Stimulated activated CD8-positive, alpha-beta memory T cell treated with anti-CD3 and anti-CD28 coated beads, Interleukin-2, amount 100 ng/mL, for 1 hour (primary cell): ENCODE results near the gene ZCCHC7.

Experiments used
- DNase-seq, 2 donors: peaks; one replicate each; pipeline ENCODE4 v3.0.0-alpha.2; 2020; ENCODE audit warnings: low read depth in 2 of 2

The ZCCHC7 gene

DNA sequence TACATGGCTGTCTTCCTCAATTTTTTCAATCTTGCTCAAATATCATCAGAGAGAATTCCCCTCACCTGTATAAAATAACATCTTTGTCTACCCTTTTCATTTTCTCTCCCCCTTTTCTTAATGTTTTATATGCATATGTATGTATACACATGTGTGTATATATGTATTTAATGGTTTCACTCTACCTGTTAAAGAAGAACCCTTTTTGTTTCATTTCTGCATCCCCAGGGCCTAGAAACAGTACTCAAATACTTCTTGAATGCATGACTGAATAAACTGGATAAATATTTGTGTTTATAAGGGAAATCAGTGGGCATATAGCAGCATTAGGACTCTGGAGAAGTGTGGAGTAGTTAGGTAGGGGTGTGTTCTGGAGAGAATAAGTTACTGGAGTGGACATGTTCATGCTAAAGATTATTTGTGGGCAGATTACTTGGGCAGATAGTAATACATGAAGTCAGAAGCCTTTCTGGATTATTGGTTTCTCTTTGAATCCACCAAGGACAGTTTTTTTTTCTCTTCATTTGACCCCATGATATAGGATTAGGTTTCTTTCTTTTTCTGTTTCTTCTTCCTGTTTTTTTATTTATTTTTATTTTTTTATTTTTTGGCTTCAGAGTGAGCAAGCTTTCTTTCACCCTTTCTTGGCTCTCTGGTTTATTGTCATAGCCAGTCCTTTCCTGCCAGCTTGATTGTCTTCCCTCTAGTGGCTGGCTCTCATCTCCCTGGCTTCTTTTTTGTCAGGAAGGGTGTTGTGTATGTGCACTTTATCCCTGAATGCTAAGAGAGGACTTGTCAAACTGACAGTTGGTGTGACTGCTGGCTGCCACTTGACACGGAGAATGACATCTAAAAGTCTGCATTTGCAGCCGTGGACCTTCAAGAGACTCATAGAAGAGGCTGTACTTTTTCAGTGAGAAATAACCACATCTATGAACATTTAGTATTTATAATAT lies 89.3 kb downstream of the ZCCHC7 start:
- DNase-seq = no peak

DNA sequence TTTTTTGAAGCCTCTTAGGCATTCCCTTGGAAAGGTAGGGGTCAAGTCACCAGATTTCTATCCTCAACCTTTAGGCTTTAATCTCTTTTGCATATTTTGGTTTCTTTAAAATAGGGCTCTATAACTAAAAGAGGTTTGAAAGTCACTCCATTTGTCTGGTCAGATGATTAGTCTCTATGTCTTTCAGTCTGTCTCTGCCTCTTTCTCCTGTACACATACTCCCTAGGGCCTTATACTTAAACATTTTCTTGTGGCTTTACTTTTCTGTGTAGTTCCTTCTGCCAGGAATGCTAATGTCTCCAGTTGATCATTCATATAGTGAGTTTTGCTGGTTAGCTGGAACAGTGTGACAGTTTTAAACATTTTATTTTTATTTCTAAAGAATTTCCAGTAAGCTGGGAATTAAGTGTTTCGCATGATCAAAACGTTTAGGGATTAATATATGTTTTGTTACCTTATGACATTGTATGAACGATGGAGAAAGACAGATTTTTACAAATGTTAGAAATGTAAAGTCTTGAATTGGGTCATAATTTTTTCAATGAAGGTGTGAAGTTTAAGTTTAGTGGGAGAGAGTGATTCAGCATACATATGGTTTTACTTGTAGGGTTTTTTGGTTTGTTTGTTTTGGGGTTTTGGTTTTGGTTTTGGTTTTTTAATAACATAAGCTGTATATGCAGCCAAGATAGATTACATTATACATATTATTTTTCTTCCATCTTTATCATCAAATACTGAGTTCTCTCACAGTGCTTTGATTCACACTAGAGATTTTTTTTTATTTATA lies 90.6 kb downstream of the ZCCHC7 start:
- DNase-seq = no peak

DNA sequence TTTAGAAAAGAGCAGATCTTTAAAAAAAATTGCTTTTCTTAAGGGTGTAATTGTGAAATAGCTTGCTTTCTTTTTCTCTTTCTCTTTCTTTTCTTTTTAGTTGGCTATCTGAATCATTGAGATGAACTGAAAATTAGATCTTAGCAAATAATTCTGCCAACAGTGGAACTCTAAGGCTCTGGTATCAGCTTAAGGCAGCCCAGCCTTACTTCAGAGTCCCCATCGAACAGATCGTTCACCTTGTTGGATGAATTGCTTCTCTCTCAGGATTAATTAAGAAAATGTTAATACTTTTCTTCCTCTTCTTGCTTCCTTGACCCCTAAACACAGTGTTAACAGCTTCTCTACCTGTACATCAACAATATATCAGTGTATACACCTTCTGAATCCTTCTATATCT lies 92.1 kb downstream of the ZCCHC7 start:
- no peak for DNase-seq

DNA sequence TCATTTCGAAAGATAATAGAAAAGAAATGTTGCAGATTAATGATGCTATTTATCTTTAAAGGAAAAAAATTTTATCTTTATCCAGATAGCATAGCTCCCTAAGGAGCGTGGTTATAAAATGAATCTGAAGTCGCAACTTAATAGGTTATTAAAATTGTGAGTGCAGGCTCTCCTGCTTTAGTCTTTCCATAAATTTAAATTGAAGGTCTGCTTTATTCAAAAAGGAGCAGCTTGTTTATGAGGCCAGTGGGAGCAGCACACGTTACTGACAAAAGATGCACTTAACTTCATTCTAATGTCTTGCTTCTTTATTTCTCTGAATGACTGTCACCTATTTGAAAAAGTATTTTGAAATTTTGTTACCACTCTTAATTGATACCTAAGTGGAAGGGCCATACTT lies 95.0 kb downstream of the ZCCHC7 start:
- no peak for DNase-seq

DNA sequence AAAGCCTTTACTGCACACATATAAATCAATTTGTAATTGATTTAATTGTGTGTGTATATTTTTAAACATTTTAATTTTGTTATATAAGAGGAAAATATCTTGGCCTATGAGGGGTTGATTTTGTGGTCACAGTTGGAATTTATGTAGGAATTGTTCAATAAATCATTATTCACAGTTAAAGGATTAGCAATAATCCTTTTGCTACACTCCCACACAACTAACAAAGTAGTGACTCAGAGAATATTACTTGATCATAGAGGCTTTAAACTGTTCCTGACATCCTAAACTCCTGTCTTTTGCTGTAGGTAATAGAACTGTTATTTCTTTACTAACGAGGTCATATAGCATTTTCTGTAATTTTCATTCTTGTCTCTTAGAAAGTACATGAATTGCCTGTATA lies 95.5 kb downstream of the ZCCHC7 start:
- DNase-seq = no peak

DNA sequence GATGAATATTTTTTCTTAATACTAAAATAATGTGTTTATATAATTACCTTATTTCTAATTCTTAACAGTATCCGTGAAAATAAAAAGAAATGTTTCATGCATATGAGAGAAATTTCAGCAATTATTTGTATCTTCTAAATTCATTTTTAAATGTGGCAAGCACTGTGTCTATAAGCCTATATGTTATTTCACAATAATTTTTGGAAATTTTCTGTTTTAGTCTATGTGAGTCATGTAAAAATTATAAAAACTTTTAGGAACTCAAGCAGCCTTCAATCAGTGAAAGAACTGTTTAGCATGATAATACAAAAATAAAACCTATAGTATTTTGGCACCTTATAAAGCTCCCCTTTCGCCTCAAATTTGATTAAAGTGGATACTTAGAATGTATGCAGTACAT lies 96.8 kb downstream of the ZCCHC7 start:
- no peak for DNase-seq

DNA sequence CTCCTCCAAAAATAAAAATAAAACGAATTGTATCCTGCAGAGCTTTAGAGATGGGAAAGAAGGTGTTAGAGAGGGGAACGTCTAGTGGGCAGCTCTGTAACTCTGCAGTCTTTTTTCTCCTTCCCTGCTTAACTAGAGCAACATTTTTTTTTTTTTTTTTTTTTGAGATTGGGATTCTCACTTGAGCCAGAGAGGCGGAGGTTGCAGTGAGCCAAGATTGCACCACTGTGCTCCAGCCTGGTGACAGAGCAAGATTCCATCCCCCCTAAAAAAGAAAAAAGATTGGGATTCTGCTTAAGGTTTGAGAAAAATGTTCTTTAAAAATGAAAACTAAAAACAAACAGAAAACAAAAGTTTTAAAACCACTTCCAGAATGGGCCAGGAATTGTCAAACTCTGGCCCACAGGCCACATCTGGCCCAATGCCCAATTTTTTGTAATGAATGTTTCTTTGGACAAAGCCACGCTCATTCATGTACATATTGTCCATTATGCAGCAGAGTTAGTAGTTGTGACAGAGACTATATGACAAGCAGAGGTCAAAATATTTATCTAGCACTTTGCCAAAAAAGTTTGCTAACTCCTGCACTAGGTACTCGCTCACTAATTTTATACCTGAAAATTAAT lies 98.5 kb downstream of the ZCCHC7 start:
- no peak for DNase-seq

DNA sequence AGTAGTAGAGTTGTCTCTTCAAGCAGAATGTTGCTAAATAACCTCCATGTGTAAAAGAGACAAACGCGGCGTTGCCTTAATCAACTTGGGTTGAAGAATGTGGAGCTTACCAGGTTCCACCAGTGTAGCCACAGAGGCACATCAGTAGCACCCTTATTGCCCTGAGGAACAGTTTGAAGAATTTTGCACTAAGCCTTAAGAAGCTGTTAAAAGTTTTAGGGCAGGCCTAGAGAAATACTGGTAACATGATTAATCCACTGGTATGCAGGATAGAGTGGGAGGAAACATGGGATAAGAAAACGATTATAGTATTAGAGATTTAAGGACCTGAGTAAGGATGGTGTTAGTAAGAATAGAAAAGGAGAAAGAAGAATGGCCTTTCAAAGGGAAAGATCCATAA lies 100.6 kb downstream of the ZCCHC7 start:
- no peak for DNase-seq

DNA sequence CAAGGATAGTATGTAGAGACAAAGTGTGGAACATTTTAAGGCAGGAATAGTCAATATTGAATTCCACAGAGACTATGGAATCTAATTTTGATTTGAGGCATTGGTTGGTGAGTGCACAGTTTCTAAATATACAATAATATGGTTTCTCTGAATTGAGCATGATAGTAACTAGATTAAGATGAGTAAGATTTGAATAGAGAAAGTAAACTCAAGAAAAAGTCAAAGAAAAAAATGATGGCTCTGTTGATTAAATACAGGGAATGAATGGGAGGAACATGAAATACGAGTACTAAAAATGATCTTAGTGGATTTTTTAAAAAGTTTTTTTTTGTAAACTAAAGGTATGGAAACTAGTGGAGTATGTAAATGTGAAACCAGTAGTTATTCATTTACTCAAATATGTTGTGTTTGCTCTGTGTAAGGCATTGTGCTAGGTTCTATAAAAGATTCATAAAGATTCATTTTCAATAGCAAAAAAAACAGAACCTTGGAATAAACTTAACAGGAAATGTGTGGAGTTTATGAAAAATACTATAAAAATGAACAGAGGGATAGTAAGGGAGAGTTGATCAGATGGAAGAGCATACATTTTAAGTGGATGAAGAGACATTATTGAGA lies 101.2 kb downstream of the ZCCHC7 start:
- no peak for DNase-seq

DNA sequence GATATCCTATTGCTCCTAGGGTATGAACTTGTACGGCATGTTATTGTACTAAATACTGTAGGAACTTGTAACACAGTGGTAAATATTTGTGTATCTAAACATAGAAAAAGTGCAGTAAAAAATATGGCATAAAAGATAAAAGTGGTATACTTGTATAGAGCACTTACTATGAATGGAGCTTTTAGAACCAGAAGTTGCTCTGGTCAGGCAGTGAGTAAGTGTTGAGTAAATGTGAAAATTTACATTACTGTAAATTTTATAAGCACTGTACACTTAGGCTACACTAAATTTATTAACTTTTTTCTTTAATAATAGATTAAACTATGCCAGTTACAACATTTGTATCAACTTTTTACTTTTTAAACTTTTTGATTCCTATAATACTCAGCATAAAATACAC lies 109.1 kb downstream of the ZCCHC7 start:
- no peak for DNase-seq

DNA sequence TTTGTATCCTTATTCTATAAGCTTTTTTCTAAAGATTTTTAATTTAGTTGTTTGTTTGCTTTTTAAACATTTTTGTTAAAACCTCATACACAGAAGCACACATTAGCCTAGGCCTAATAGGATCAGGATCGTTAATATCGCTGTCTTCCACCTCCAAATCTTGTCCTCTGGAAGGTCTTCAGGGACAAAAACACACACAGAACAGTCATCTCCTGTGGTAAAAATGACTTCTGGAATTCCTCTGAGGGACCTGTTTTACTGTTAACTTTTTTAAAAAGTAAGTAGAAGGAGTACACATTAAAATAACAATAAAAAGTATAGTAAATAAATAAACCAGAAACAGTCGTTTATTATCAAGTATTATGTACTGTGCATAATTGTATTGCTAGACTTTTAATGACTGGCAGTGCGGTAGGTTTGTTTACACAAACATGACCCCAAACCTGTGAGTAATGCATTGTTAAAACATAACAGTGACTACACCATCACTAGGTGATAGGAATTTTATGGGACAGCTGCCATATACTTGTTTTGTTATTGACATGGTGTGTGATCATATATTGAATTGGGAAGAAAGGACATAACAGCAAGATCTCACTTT lies 109.6 kb downstream of the ZCCHC7 start:
- DNase-seq = no peak

DNA sequence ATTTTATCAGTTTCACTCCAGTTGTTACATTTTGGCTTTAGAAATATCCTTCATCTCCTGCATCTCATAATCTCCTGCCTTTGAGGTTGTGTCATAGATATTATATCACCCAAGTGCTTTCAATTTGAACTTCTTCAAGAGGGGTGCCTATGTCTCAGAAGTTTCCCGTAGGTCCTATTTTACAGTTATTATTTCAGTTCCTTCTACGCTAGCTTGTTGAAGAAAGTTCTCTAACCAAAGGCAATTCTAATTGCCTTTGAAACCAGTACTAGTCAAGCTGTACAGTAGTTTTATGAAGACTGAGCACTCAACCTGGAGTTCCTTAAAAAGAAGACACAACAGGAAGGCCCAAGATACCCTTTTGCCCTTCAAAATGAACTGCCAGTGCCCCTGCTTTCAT lies 116.4 kb downstream of the ZCCHC7 start:
- no peak for DNase-seq

DNA sequence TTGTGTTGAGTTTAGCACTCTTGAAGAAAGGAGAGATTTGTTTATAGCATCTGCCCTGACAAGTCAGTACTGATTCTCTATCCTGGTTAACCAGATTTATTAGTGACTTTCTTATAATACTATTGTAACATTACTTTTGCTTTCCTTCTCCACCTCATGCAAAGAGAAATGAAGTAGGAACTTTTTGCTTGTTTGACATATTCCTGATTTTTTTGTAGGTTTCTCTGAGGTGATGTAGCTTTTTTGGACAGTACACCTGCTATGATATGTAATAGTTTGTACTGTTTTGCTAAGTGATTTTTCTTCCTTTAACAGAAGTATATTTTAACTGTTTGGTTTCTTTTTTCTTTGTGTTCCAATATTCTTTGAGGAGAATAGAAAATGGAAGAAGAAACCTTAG lies 117.7 kb downstream of the ZCCHC7 start:
- DNase-seq = no peak

DNA sequence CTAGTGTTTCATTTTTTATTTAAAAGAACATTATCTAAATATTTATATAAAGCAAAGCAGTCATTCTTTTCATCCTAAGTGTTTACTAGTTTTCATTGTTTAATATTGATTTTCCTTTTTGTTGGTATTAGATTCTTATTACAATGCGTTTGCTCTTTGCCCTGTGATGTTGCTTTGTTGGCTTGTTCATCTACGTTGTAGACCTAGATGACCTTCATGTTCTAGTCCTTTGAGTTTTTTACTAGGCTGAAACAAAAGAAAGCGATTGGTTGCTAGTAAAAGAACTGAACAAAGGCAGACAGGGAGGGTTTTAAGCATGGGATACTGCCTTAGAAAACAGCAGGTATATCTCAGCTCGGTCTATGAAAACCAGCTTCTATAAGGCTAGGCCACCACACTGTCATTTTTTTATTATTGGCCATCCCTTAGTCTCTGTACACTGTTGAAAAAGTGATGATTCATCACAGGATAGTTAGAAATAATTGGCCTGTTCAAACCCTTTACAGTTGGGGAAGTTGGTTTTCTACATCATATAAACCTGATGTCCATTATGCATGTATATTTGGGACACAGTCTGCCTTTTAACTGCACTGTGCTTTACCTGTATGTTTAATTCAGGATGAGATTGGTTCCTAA lies 119.0 kb downstream of the ZCCHC7 start:
- no peak for DNase-seq

DNA sequence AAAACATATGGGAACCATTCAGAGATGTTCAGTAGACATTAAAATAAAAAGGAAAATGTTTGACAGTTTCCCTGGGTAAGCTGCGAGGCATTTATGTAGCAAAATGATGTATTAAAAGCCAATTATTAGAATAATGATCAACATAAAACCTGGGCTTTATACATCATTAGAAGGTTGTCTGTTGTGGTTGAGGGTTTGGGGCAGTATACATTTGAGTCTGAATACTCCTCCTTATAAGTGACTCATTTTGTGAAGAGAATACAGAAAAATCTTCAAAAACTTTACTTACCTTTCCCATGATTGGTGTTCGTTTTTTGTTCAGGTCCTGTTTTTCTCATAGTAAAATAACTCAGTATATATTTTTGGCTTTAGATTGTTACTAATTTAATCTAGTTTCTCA lies 119.5 kb downstream of the ZCCHC7 start:
- no peak for DNase-seq

DNA sequence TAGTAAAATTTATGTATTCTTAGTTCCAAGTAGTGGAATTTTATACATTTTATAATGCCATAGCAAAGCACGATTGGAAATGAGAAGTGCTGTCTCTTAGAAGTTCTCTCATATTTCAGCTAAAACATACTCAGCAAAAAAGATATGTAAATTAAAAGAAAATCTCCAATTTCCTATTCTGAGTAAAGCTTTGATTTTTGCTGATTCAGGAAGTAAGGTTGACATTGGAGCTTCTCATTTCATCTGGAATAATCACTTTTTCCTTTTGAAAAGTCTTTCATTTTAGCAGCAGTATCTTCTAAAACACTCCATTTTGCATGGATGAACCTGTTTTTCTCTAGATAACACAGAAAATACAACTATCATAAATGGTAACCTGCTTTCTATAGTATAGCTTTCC lies 121.0 kb downstream of the ZCCHC7 start:
- DNase-seq = no peak

DNA sequence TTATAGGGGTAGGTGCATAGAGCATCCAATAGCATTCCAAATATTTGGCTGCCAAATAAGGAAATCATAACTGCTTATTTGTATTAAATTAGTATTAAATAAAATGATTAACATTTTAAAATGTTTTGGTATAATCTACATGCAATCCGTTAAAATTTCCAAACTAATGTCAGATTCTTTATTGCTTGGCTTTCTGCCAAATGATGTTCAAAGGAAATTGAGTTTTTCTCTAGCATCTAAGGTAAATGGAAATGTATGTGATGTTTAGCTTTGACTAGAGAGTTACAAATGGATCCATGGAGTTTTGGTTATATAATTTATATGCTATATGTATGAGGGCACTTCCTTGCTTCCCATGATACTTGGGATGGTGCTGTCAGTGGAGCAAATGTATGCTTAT lies 121.7 kb downstream of the ZCCHC7 start:
- DNase-seq = no peak

DNA sequence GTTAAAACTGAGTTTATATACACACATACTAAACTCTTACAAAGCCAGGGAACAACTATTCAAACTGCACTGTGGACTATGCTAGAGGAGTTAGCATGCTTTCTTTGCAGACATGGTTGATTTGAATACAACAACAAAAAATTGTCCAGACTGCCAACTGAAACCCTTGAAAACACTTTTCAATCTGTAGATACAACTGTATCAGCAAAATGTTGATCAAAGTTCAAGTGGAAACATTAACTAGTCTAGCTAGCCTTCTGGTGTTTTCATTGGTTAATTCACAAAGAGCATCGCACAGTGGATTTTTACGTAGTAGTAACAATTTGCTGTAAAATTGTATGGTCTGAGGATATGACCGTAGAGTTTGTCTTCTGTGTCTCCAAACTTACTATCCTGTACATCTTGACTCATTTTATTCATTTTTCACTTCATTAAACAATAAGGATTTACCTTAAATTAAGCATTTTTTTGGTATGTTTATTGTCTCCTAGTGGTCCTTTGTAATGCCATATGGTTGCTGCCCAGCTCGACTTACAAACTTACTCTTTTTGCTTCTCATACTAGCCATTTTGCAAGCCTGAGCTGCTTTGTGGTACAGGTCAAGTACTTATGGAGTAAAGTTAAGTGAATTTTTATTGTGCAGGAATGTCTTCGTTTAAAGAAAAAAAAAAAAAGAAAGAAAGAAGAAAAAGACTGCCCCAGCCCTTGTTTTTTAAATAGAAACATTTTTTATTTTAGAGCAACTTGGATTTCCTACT lies 123.4 kb downstream of the ZCCHC7 start:
- DNase-seq = no peak

DNA sequence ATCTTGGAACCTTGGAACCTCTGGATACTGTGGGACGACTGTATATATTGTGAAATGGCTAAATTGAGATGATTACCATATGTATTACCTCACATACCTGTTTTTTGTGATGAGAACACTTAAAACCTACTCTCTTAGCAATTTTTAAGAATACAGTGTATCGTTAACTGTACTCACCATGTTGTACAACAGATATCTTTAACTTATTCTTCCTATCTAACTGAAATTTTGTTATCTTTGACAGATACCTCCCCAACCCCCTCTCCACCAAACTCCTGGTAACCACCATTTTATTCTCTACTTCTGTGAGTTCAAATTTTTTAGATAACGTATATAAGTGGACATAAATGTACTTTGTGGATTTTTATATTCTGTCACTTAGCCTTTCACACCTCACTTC lies 126.5 kb downstream of the ZCCHC7 start:
- DNase-seq = no peak

DNA sequence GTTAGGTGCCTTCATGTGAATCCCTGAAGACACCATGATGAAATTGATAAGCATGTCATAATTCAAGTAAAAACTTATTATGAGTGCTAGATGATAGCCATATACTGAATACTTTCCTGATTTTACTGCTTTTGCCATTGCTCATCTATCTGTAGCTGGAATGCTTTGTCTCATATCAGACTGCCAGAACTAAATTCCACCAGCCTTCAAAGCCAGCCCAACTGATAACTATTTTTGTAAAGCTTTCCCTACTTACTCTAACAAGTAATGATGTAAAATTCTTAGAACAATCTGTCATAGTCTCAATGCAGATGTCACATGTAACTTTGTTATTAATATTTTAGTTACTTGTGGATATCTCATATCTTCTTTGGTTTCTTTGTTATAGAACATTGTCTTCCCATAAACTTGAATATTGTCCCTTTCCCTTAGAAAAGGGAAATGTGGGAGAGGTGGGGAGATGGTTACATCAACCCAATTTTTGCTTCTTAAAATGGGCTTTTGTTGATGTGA lies 128.3 kb downstream of the ZCCHC7 start:
- no peak for DNase-seq
